ENCODE results near the gene GPR63. TPM values are rescaled to one million over a fixed set of nuclear protein-coding genes. Genes with fewer than 3 reads are reported as not detected.

GPR63 gene
- total and polyA plus RNA-seq, 12 donors, result 0.37 to 4.4 (median 1.2) TPM

DNA sequence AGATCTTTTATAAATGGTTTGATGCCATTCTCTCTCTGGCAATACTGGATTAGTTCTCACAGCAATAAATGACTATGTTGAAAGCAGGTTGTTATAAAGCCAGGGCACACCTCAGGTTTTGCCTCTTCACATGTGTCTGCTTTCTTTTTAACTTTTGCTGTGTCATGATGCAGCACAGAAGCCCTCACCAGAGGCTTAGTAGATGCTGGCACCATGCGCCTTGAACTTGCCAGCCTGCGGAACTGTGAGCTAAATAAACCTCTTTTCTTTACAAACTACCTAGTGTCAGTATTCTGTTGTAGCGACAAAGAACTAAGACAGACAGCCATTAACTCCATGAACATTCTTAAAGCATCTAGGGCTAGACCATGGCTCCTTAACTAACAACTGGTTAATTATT, 15.3 kb upstream of the GPR63 start:
- Histone ChIP-seq H3K27ac (no peak overlapping the region), H3K36me3 (replicated peaks in 1 of 2) (no peaks in the 10 kb centered on the region), H3K9me3 (replicated peaks in 1 of 3) (no peaks in the 10 kb centered on the region), H3K4me3 (no peak overlapping the region), H3K4me1 (replicated peaks in 1 of 2) (no peaks in the 10 kb centered on the region), H3K27me3 (no peaks in the 10 kb centered on the region)
- TF ChIP-seq, protein P1, sequence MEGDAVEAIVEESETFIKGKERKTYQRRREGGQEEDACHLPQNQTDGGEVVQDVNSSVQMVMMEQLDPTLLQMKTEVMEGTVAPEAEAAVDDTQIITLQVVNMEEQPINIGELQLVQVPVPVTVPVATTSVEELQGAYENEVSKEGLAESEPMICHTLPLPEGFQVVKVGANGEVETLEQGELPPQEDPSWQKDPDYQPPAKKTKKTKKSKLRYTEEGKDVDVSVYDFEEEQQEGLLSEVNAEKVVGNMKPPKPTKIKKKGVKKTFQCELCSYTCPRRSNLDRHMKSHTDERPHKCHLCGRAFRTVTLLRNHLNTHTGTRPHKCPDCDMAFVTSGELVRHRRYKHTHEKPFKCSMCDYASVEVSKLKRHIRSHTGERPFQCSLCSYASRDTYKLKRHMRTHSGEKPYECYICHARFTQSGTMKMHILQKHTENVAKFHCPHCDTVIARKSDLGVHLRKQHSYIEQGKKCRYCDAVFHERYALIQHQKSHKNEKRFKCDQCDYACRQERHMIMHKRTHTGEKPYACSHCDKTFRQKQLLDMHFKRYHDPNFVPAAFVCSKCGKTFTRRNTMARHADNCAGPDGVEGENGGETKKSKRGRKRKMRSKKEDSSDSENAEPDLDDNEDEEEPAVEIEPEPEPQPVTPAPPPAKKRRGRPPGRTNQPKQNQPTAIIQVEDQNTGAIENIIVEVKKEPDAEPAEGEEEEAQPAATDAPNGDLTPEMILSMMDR (IDR thresholded peaks at IDR 0.05), result no peak
- no peak for TF ChIP-seq POLR2A (IDR thresholded peaks at IDR 0.05)
- intact Hi-C loops (cut with DNase I), result no loop called here
- 66 to 96% (median 94%) methylated on average over 3 of the region's 3 CpGs for WGBS, 4 donors
- DNase-seq, result no peak

DNA sequence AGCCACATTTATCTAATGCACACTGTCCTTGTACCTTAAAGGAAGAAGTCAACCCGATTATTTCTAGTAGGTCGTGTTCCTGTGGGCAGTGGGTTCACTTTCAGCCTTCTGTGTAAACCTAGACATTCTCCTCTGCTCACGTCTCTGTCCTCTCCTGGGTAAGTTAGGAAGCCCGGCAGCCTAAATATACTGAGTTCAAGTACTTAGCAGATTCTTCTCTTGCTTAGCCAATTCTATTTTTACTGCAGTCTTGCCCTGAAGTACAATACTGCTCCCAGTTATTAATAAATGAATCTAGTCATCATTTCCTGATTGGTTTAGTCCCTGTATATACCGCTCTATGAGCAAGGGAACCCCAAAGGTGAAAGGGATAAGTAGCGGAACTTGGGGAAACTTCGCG, 14.6 kb upstream of the GPR63 start:
- H3K4me1 ChIP-seq (replicated peaks in 1 of 2), result no peaks in the 10 kb centered on the region
- DNase-seq, result no peak
- H3K27me3 ChIP-seq, result no peaks in the 10 kb centered on the region
- TF ChIP-seq, protein P1 (IDR thresholded peaks at IDR 0.05), result no peak
- no peak for TF ChIP-seq POLR2A (IDR thresholded peaks at IDR 0.05)
- WGBS, 4 donors, result 60 to 92% (median 81%) methylated on average over 8 of the region's 8 CpGs
- no peak overlapping the region for H3K4me3 ChIP-seq
- no peaks in the 10 kb centered on the region for H3K9me3 ChIP-seq (replicated peaks in 1 of 3)
- no peak overlapping the region for H3K27ac ChIP-seq
- no peaks in the 10 kb centered on the region for H3K36me3 ChIP-seq (replicated peaks in 1 of 2)
- intact Hi-C loops (cut with DNase I), result no loop called here

DNA sequence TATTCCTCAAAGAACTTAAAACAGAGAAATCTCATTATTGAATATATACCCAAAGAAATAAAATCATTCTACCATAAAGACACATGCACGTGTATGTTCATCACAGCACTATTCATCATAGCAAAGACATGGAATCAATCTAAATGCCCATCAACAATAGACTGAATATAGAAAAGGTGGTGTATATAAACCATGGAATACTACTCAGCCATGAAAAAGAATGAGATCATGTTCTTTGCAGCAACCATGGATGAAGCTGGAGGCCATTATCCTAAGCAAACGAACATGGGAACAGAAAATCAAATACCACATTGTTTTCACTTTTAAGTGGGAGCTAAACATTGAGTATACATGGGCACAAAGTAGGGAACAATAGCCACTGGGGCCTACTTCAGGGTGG, 12.3 kb upstream of the GPR63 start:
- Histone ChIP-seq H3K4me1 (replicated peaks in 1 of 2) (no peaks in the 10 kb centered on the region), H3K36me3 (replicated peaks in 1 of 2) (no peaks in the 10 kb centered on the region), H3K9me3 (replicated peaks in 1 of 3) (peaks cover 0 to 6% (median 0%) of the 10 kb centered on the region in 3 donors), H3K4me3 (no peak overlapping the region), H3K27me3 (no peaks in the 10 kb centered on the region), H3K27ac (no peak overlapping the region)
- DNase-seq, result no peak
- WGBS, 4 donors, result 55 to 78% (median 67%) methylated on average over 2 of the region's 2 CpGs
- TF ChIP-seq, protein P1 (IDR thresholded peaks at IDR 0.05), result no peak
- TF ChIP-seq POLR2A (IDR thresholded peaks at IDR 0.05), result no peak
- intact Hi-C loops (cut with DNase I), result no loop called here

DNA sequence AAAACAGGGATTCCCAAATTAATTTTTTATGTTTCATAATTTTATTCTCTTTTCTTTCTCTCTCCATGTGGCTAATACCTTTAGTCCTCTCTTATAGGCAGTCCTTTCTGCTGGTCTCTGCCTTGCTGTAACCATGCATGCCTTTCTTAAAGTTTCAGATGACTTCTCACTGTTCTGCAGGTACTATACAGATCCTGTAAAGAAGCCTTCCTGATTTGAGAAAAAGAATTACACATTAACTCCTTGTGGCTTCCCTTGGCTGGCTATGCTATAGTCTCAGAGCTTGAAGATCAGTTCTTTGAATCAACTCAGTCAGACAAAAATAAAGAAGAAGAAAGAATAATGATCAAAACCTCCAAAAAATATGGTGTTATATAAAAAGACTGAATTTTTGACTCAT, 7.3 kb upstream of the GPR63 start:
- H3K9me3 ChIP-seq (replicated peaks in 1 of 3), result peaks cover 0 to 6% (median 0%) of the 10 kb centered on the region in 3 donors
- no peaks in the 10 kb centered on the region for H3K36me3 ChIP-seq (replicated peaks in 1 of 2)
- no peaks in the 10 kb centered on the region for H3K4me1 ChIP-seq (replicated peaks in 1 of 2)
- no peak overlapping the region for H3K27ac ChIP-seq
- intact Hi-C loops (cut with DNase I), result no loop called here
- H3K27me3 ChIP-seq, result no peaks in the 10 kb centered on the region
- TF ChIP-seq POLR2A (IDR thresholded peaks at IDR 0.05), result no peak
- TF ChIP-seq, protein P1 (IDR thresholded peaks at IDR 0.05), result no peak
- no peak for DNase-seq
- no peak overlapping the region for H3K4me3 ChIP-seq
